IPS-15b (cell line): ENCODE results near the gene RSBN1L.

ENCODE experiments used
- H3K27me3 ChIP-seq: one replicate; pipeline ENCODE4 v1.6.1; 2013; ENCODE audit warnings: low read length; ENCODE audit not compliant: control insufficient read depth, insufficient read depth
- H3K36me3 ChIP-seq: one replicate; pipeline ENCODE4 v1.6.1; 2013; ENCODE audit warnings: low read length; ENCODE audit not compliant: control insufficient read depth, insufficient read depth
- H3K4me1 ChIP-seq: one replicate; pipeline ENCODE4 v1.6.1; 2013; ENCODE audit warnings: mild to moderate bottlenecking, low read length; ENCODE audit not compliant: control insufficient read depth, insufficient read depth
- H3K4me3 ChIP-seq: one replicate; pipeline ENCODE4 v1.5.1; 2013; ENCODE audit warnings: low read depth, low read length
- H3K9ac ChIP-seq: one replicate; pipeline ENCODE4 v1.6.1; 2013; ENCODE audit warnings: low read depth, mild to moderate bottlenecking, low read length
- H3K9me3 ChIP-seq: one replicate; pipeline ENCODE4 v1.6.1; 2013; ENCODE audit warnings: mild to moderate bottlenecking, low read length; ENCODE audit not compliant: control insufficient read depth, insufficient read depth

RSBN1L gene

GRCh38 chr7:77822269-77822668 is 126.0 kb downstream of the RSBN1L start:
- Histone ChIP-seq H3K9me3 (no peaks in the 10 kb centered on the region), H3K36me3 (no peaks in the 10 kb centered on the region), H3K9ac (no peak overlapping the region), H3K27me3 (no peaks in the 10 kb centered on the region), H3K4me3 (no peak overlapping the region), H3K4me1 (no peaks in the 10 kb centered on the region)

GRCh38 chr7:77823787-77824186 is 127.5 kb downstream of the RSBN1L start:
- no peak overlapping the region for H3K9ac ChIP-seq
- H3K36me3 ChIP-seq = no peaks in the 10 kb centered on the region
- no peak overlapping the region for H3K4me3 ChIP-seq
- no peaks in the 10 kb centered on the region for H3K9me3 ChIP-seq
- no peaks in the 10 kb centered on the region for H3K27me3 ChIP-seq
- no peaks in the 10 kb centered on the region for H3K4me1 ChIP-seq

- H3K36me3 ChIP-seq = no peaks in the 10 kb centered on the region
- H3K9me3 ChIP-seq = no peaks in the 10 kb centered on the region
- no peaks in the 10 kb centered on the region for H3K27me3 ChIP-seq
- H3K4me1 ChIP-seq = no peaks in the 10 kb centered on the region
- no peak overlapping the region for H3K4me3 ChIP-seq
- no peak overlapping the region for H3K9ac ChIP-seq
These were observed 128.4 kb downstream of the RSBN1L start for GRCh38 chr7:77824636-77825035.

- Histone ChIP-seq H3K9me3 (no peaks in the 10 kb centered on the region), H3K27me3 (no peaks in the 10 kb centered on the region), H3K9ac (no peak overlapping the region), H3K4me3 (no peak overlapping the region), H3K4me1 (no peaks in the 10 kb centered on the region), H3K36me3 (no peaks in the 10 kb centered on the region)
These were observed 128.9 kb downstream of the RSBN1L start for GRCh38 chr7:77825131-77825530.

DNA sequence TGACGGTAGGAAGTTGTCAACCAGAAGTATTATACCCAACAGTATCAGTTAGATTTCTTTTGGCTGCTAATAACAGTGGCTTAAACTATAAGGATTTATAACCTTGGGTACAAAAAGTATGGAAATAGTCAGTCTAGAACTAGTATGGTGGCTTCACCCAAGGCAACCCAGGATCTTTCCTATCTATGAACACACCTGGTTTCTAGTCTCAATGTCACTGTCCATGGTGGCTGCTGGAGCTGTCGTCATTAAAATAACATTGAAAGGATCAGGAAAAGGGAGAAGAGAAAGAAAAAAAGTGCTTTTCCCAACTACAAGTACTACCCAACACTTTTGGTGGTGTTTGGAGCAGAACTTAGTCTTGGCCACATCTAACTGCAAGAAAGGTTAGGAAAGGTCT is 130.0 kb downstream of the RSBN1L start:
- H3K36me3 ChIP-seq = no peaks in the 10 kb centered on the region
- no peaks in the 10 kb centered on the region for H3K9me3 ChIP-seq
- H3K27me3 ChIP-seq = no peaks in the 10 kb centered on the region
- no peaks in the 10 kb centered on the region for H3K4me1 ChIP-seq
- no peak overlapping the region for H3K4me3 ChIP-seq
- H3K9ac ChIP-seq = no peak overlapping the region

DNA sequence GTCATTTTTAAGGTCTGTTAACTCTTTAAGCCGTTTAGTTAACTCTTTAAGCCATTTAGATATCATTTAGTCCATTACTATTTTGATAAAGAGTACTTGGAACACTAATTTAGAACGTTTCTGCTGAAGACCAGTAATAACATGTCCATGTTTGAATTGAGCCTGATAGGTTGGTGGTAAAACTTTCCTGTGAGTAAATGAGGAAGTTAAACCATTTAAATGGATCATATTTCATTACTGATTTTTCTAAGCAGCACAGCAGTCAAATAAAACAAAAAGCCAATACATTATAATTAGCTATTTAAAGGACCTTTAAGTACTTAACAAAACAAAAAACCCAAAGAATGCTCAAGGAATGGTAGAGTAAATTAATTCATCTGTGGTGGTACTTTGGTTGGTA is 131.7 kb downstream of the RSBN1L start:
- Histone ChIP-seq H3K4me1 (no peaks in the 10 kb centered on the region), H3K36me3 (no peaks in the 10 kb centered on the region), H3K27me3 (no peaks in the 10 kb centered on the region), H3K9ac (no peak overlapping the region), H3K4me3 (no peak overlapping the region), H3K9me3 (no peaks in the 10 kb centered on the region)

DNA sequence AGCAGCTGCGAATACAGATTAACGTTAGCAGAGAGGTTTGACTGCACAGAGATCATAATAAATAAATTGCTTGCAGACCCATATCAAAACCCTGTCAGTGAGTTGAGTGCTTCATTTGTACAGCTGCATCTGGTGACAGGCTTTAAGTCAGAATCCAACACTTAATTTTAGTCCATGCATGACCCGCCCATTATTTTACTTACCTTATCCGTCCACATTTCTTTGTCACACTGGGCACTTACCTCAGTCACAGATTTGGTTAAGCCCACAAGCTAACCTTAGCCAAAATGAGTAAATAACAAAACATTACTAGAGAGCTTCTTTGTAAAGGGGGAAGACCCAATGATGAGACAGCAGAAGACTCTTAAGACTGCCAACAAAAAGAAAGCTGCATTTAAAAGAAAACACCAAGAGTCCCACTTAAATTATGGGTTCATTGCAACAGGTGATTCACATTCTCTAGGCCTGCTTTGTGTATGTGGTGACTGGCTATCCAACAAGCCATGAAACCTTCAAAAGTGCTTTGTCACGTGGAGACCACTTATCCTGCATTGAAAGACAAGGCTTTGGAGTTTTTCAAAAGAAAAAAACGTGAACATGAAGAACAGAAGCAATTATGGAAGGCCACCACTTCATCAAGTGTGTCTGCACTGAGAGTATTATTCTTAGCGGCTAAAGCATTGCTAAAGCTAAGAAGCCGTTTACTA is 134.5 kb downstream of the RSBN1L start:
- Histone ChIP-seq H3K27me3 (no peaks in the 10 kb centered on the region), H3K9me3 (no peaks in the 10 kb centered on the region), H3K36me3 (no peaks in the 10 kb centered on the region), H3K9ac (no peak overlapping the region), H3K4me1 (peaks cover 3% of the 10 kb centered on the region), H3K4me3 (no peak overlapping the region)

- Histone ChIP-seq H3K36me3 (no peaks in the 10 kb centered on the region), H3K4me3 (no peak overlapping the region), H3K9me3 (no peaks in the 10 kb centered on the region), H3K9ac (no peak overlapping the region), H3K4me1 (peaks cover 3% of the 10 kb centered on the region), H3K27me3 (no peaks in the 10 kb centered on the region)
These were observed 135.2 kb downstream of the RSBN1L start for GRCh38 chr7:77831481-77831880.

DNA sequence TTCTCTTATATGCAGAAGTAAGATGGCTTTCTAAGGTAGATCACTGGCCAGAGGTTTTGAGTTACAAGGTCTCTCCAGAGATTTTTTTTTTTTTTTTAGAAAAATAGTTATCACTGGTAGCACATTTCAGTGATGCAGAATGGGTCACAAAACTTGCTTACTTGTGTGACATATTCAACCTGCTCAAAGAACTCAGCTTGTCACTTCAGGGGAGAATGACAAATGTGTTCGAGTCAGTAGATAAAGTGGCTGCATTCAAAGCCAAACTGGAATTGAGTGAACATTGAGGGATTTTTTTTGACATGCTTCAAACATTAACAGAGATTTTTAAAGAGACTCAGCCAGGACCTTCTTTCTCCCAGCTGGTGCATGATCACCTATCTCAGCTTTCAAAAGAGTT is 135.7 kb downstream of the RSBN1L start:
- no peaks in the 10 kb centered on the region for H3K27me3 ChIP-seq
- peaks cover 3% of the 10 kb centered on the region for H3K4me1 ChIP-seq
- no peak overlapping the region for H3K4me3 ChIP-seq
- H3K36me3 ChIP-seq = no peaks in the 10 kb centered on the region
- H3K9ac ChIP-seq = no peak overlapping the region
- H3K9me3 ChIP-seq = no peaks in the 10 kb centered on the region
